ENCODE results near the gene LCT. TPM values are rescaled to one million over a fixed set of nuclear protein-coding genes. Genes with fewer than 3 reads are reported as not detected.

The LCT gene
- total RNA-seq, 1 experiment from 2014 or later, result 1.3 TPM

GRCh38 chr2:135821190-135821589, 15.8 kb downstream of the LCT start:
- BruUV-seq (replicated peaks), result no TSS peak
- H3K36me3 Mint-ChIP-seq (ENCODE audit: insufficient read depth, unreplicated experiment), result no peaks in the 10 kb centered on the region
- no peak for TF ChIP-seq CTCF (IDR thresholded peaks at IDR 0.05; ENCODE audit: unreplicated experiment)
- H3K27ac Mint-ChIP-seq (ENCODE audit: unreplicated experiment), result no peak overlapping the region
- no peak for DNase-seq
- no peaks in the 10 kb centered on the region for H3K27me3 Mint-ChIP-seq (ENCODE audit: unreplicated experiment)
- H3K9me3 Mint-ChIP-seq (ENCODE audit: low read depth, unreplicated experiment), result peaks cover 6% of the 10 kb centered on the region
- intact Hi-C loops (cut with micrococcal nuclease; ENCODE audit: unreplicated experiment), result no loop called here
- no peaks in the 10 kb centered on the region for H3K4me1 Mint-ChIP-seq (ENCODE audit: low read depth, unreplicated experiment)
- CTCF ChIA-PET, result no interaction called here
- H3K4me3 Mint-ChIP-seq (ENCODE audit: low read depth, unreplicated experiment), result no peak overlapping the region

DNA sequence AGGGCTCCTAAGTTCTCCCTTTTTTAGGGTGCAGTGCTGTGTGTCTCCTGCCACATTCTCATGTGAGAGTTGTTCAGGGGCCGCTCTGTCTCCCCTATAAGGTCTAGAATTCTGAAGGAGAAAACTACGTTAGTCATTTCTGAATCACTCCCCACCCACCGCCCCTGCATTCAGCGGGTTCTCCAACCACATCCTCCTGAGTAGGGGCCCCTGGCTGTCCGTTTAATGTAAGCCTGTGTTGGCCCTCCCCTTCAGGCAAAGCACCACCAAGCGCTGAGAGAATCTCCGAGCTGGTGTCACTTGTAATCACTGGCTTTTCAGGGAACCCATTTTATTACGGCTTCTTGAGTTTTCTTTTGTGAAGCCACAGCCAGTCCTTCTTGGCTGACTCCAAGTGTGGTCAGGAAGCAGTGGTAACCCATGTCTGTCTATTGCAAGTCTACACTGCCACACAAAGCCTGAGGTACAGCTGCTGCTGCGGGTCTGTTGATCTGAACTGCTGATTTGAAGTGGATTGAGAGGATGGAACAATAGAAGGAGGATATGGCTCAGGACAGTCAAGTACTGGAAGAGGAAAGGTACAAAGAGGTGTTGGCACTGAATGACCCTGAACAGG, 16.9 kb downstream of the LCT start:
- H3K27ac Mint-ChIP-seq (ENCODE audit: unreplicated experiment), result no peak overlapping the region

DNA sequence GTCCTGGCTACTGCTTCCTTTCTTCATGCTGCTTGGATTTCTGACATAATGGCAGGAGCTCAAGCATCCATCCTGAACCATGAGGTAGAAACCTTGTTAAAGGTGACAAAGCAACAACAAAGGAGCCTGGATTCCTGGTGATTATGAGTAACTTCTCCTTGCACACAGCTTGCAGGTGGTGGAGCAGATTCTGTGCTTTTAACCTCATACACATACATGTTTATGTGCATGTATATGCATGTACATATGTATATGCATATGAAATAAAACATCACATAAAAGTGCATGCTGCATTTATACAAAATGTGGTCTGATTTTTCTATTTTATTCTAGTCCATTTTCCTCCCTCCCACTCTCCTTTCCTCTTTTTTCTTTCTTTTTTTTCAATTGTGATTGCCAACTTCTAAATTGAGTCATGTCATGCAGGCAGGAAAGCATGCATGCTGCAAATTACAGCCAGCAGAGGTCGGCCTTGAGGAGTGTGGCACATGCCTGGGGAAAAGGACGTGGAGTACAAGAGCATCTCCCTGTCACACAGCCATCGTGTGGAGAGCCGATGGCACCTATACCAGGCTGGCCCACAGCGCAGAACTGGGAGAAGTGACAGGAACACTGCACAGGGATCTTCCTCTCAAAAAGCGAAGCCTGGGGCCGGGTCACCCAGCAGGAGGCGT, 17.9 kb downstream of the LCT start:
- BruUV-seq (replicated peaks), result no TSS peak
- H3K36me3 Mint-ChIP-seq (ENCODE audit: insufficient read depth, unreplicated experiment), result no peaks in the 10 kb centered on the region
- no peak overlapping the region for H3K4me3 Mint-ChIP-seq (ENCODE audit: low read depth, unreplicated experiment)
- DNase-seq, result peak; percentile 24
- no peaks in the 10 kb centered on the region for H3K27me3 Mint-ChIP-seq (ENCODE audit: unreplicated experiment)
- H3K4me1 Mint-ChIP-seq (ENCODE audit: low read depth, unreplicated experiment), result no peaks in the 10 kb centered on the region
- CTCF ChIA-PET, result no interaction called here
- intact Hi-C loops (cut with micrococcal nuclease; ENCODE audit: unreplicated experiment), result no loop called here
- peaks cover 6% of the 10 kb centered on the region for H3K9me3 Mint-ChIP-seq (ENCODE audit: low read depth, unreplicated experiment)
- H3K27ac Mint-ChIP-seq (ENCODE audit: unreplicated experiment), result no peak overlapping the region
- TF ChIP-seq CTCF (IDR thresholded peaks at IDR 0.05; ENCODE audit: unreplicated experiment), result peak; percentile 23

More for the DNA sequence above, 16.9 kb downstream of the LCT start:
- DNase-seq, result no peak
- CTCF ChIA-PET, result no interaction called here
- intact Hi-C loops (cut with micrococcal nuclease; ENCODE audit: unreplicated experiment), result no loop called here
- Mint-ChIP-seq H3K36me3 (ENCODE audit: insufficient read depth, unreplicated experiment) (no peaks in the 10 kb centered on the region), H3K4me3 (ENCODE audit: low read depth, unreplicated experiment) (no peak overlapping the region), H3K9me3 (ENCODE audit: low read depth, unreplicated experiment) (peaks cover 6% of the 10 kb centered on the region), H3K4me1 (ENCODE audit: low read depth, unreplicated experiment) (no peaks in the 10 kb centered on the region), H3K27me3 (ENCODE audit: unreplicated experiment) (no peaks in the 10 kb centered on the region)
- BruUV-seq (replicated peaks), result no TSS peak
- no peak for TF ChIP-seq CTCF (IDR thresholded peaks at IDR 0.05; ENCODE audit: unreplicated experiment)

DNA sequence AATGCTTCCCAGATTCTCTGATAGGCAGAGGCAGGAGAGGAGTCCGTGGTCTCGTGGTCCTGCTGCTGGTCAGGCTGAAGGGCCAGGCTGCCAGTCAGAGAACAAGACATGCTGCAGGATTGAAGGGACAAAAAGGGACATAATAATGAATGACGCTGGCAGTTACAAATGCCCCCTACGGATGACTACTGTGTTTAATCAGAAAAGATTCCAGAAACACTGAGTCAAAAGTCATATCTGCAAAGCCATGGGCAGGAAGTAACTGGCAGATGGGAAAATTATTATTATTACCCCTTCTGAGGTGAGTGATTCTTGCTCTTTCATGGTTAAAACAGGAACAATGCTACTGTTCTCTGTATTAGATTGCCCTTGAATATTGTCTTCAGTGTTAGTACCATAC, 19.0 kb downstream of the LCT start:
- H3K9me3 Mint-ChIP-seq (ENCODE audit: low read depth, unreplicated experiment), result peaks cover 1% of the 10 kb centered on the region
- CTCF ChIA-PET, result no interaction called here
- no peaks in the 10 kb centered on the region for H3K36me3 Mint-ChIP-seq (ENCODE audit: insufficient read depth, unreplicated experiment)
- intact Hi-C loops (cut with micrococcal nuclease; ENCODE audit: unreplicated experiment), result no loop called here
- H3K4me1 Mint-ChIP-seq (ENCODE audit: low read depth, unreplicated experiment), result no peaks in the 10 kb centered on the region
- no peaks in the 10 kb centered on the region for H3K27me3 Mint-ChIP-seq (ENCODE audit: unreplicated experiment)
- DNase-seq, result no peak
- no peak for TF ChIP-seq CTCF (IDR thresholded peaks at IDR 0.05; ENCODE audit: unreplicated experiment)
- no peak overlapping the region for H3K4me3 Mint-ChIP-seq (ENCODE audit: low read depth, unreplicated experiment)
- BruUV-seq (replicated peaks), result no TSS peak
- no peak overlapping the region for H3K27ac Mint-ChIP-seq (ENCODE audit: unreplicated experiment)
